Activated CD4-positive, alpha-beta T cell treated with anti-CD3 and anti-CD28 coated beads for 1 hour (primary cell): ENCODE measurements around the gene RANBP3L.
"Not testable (repeated sequence)": the region's sequence is repeated elsewhere in the genome, so short reads cannot be mapped to it uniquely, and the experiment has no call there.

Experiments used
- DNase-seq: peaks from one replicate; pipeline ENCODE4 v3.0.0-alpha.2; 2020

RANBP3L gene, protein sequence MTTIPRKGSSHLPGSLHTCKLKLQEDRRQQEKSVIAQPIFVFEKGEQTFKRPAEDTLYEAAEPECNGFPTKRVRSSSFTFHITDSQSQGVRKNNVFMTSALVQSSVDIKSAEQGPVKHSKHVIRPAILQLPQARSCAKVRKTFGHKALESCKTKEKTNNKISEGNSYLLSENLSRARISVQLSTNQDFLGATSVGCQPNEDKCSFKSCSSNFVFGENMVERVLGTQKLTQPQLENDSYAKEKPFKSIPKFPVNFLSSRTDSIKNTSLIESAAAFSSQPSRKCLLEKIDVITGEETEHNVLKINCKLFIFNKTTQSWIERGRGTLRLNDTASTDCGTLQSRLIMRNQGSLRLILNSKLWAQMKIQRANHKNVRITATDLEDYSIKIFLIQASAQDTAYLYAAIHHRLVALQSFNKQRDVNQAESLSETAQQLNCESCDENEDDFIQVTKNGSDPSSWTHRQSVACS

DNA sequence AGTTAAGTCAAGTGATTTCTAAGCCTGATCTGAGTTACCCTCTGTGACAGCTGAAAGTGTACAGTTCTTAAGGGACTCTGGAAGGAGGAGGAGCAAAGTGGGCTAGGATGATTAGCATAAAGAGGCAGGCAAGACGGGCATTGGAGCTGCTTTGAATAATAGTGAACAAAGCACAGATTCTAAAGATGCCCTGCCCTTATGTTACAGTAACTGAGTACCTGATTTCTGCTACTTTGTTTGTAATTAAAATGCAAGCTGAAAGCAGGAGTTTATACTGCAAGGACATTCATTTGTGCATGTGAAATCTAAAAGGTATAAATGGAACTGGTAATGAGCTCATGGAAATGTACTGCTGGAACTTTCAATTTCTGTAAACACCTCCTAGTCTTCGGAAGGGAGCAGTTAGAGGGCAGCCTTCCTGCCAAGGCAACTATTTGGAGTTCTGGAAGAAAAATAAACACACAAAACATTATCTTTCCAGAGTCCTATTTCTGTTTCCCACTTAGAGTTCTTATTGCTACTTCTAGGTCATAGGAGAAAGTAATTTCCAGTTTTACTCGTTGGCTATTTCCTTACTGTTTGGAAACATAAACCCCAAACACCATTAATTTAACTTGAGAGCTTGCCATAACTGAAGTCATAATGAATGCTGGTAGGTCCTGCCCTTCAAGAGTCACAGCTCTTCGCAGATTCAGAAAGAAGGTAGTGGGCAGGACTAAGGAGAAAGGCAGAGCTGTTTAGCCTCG, at the start of gene RANBP3L:
Gene RANBP3L, minus strand, starts transcription at position 45 of the 746 bp plus-strand sequence. CDS start 486 bp downstream, outside the sequence.
- DNase-seq: no peak

DNA sequence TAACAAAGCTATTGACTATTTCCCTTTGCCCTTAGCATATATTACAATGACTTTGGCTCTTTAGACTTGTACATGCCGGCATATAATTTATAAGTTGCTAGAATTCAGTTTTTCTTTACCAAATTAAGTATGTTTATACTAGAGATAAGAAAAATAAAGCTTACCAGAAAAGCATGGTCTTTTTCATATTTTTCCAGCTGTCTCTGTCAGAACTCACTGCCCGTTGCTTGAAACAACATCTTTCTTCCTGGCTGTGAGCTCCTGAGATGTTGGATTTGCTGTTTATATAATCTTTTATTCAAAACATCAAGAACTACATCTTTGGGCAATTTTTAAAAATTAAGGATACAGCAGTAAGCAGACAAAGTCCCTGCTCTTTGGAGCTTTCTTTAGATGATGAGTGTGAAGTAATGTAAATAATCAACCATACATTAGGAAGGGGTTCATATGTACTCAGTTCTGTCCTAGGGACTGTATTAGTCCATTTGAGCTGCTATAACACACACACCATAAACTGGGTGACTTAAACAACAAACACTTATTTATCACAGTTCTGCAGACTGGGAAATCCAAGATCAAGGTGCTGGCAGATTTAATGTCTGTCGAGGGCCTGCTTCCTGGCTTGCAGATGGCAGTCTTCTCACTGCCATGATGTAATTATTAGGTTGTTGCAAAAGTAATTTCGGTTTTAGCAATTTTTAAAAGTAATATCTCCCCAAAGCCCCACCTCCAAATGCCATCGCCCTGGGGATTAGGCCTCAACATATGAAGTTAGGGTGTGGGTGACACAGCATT, 45.4 kb upstream of the RANBP3L start:
- DNase-seq: no peak

DNA sequence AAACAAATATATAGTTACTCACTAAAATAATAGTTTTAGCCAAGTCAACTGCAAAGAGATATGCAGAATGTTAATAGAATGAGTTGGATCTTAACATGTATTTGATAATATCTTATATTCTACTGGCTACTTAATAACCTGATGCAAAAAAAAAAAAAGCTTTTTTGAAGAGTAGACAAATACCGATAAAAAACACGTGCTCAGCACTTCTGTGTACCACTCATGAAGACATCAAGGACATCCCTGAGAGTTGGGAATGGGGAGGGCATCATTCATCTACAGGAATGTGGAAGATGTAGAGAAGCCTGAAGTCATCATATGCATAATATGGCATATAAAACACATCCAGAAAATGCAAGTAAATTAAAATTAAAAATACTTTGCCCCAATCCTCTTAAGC, 43.2 kb upstream of the RANBP3L start:
- DNase-seq: no peak

DNA sequence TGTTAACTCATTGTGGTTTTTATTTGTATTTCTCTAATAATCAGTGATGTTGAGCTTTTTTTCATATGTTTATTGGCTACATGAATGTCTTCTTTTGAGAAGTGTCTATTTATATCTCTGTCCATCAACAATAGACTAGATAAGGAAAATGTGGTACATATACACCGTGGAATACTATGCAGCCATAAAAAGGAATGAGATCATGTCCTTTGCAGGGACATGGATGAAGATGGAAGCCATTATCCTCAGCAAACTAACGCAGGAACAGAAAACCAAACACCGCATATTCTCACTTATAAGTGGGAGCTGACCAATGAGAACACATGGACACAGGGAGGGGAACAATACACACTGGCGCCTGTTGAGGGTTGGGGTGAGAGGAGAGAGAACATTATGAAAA, 40.0 kb upstream of the RANBP3L start:
- DNase-seq: not testable (repeated sequence)

DNA sequence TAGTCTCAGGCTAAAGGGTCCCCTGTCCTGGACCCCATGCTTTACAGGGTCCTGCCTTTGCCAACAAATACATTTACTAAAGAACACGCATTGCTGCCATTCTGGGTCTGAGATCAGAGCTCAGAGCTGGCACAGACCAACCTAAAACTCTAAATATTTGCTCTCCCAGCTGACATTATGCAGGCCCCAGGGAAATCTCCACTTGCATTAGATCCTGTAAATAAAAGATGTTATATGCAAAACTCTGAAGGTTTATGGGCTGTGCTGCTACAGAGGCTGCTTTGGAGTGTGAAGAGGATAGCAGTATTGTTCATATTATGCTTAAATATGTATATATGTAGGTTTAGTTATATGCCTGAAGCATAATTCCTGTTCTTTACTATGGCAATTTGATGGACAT, 35.9 kb upstream of the RANBP3L start:
- DNase-seq: no peak

DNA sequence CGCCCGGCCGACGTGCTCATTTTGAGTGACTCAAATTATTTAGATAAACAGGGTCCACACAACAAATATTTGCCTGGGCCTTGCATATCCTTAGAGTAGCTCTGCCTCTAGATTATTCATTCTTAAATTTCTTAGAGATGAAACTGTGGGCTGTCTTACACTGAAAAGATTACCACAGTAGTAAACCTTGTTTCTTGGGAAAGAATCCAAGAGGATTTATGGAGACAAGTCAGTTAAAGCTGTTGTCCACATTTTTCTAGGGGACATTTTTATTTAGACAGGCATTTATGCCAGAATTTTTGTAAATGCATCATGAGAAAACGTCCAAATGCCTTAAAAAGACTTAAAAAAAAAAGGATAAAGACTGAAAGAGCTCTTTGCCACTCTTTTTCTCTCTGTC, 32.6 kb upstream of the RANBP3L start:
- DNase-seq: no peak

DNA sequence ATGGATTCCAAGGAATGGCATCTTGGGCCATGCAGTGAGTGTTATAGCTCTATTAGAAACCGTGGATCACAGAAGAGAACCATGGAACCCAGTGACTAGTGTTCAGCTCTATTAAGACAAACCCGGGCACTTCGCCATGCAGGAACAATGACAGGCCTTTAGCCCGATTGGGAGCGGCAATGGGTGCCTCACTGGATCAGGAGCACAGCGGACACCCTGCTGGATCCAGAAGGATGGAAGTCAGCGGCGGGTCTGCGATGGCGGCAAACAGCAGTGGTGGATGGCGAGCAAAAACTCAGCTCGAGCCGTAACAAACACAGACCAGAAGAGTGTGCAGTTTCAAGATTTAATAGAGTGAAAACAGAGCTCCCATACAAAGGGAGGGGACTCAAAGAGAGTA, 31.0 kb upstream of the RANBP3L start:
- not testable (repeated sequence) for DNase-seq

DNA sequence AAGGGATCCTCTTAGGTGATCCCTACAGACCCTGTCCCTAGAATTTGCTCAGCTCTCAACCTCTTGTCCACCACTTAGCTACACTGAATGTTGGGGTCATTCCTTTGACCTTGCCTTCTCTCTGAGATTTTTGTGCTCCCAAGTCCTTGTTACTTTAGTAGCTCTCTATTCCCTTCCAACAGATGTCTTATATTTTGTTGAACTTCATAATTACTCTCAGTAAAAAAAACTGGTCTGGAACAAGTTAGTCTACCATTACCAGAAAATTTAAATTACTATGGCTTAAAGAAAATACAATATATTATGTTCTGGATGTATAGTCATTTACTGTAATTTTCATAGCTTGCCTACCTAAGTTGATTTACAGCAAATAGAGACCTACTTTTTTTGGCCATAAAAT, 23.5 kb upstream of the RANBP3L start:
- DNase-seq: no peak

DNA sequence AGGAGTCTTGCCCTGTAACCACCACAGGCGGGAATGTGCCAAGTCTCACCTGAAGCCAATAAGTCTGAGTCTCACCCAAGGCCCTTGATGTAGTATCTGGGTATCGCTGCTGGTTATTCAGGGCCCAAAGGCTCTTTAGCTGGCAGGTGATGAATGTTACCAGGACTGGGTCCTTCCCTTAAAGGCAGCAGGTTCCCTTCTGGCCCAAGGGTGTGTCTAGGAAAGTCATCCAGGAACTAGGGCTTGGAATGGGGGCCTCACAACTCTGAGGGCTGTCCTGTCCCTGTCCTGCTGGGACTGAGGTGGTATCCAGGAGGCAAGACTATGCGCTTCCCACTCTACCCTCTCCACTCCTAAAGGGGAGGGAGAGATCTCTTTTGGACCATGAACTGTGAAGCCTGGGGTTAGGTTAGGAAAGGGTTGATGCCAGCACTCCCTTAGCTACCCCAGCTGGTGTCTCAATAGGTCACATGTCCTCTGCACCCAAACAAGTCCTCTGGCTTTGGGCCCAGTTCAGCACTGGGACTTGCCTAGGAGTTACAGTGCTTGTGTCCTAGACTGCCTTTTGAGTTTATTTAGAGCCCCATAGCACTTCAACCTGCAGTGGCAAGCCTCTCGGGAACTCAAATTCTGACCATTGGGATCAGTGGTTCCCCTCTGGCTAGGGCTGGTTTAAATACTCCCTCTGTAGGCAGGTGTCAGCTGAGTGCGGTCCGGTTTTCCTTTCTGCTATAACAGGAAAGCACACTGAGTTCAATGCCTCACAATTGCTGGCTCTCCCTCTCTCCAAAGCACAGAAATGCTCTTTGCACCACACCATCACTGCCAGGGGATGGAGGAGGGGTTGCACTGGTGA, 22.5 kb upstream of the RANBP3L start:
- DNase-seq: no peak

DNA sequence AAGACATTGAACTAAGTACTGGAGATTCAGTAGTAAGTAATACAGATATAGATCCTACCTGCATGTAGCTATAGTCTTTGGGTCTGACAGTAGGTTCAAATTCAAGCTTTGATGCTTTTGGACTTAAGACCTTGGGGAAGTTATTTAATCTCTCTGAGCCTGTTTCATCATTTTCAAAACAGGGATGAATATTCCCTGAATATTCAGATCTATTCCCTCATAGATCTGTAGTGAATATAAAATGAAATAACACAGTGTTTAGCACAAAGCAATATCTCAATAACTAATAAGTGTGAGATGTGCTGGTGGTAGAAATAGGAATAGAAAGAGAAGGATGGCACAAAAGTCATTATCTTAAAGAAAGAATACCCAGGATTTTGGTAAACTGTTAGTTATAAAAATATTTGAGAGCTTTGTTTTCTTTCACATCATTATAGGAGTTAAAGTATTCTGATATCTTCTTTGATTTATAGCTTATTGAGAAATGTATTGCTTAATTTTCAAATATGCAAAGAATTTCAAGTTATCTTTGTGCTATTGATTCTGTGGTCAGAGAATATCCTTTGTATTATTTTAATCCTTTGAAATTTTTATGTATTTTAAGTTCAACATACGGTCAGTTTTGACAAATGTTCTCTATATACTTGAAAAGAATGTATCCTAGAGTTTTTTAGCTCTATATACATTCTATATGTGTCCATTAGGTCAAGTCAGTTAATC, 11.4 kb upstream of the RANBP3L start:
- DNase-seq: no peak

DNA sequence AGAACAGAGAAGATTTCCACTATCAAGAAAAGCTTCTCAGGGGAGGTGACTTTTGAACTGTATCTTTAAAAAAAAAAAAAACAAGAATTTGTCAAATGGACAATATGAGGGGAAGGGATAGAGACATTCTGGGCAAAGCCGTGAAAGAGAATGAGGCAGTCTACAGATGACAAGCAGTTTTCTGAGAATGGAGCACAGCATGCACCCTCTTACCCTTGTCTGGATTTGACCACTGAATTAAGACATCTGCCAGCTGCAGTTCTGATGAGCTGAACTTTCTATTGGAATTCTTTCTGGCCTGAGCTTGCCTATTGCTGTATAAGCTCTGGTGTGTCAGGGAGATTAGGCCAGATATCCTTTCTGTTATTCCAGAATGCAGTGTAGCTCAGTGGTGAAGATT, 10.3 kb upstream of the RANBP3L start:
- no peak for DNase-seq

DNA sequence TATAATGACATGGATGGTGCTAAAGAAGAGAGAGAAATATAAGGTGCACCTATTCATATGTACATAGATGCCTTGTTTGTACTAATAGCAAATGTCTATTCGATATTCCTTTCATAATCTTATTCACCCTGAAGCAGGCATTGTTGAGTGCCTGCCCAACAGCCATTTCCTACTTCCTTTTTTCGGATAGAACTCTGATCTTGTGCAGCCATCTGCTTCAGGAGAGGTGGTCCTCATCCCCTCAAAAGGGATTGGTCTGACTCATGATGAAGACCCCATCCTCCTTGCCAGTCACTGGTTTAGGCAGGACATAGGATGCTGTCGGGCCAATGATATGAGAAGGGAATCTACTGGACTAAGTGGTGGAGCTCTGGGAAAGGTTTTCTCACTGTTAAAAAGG, 8.4 kb upstream of the RANBP3L start:
- DNase-seq: no peak

DNA sequence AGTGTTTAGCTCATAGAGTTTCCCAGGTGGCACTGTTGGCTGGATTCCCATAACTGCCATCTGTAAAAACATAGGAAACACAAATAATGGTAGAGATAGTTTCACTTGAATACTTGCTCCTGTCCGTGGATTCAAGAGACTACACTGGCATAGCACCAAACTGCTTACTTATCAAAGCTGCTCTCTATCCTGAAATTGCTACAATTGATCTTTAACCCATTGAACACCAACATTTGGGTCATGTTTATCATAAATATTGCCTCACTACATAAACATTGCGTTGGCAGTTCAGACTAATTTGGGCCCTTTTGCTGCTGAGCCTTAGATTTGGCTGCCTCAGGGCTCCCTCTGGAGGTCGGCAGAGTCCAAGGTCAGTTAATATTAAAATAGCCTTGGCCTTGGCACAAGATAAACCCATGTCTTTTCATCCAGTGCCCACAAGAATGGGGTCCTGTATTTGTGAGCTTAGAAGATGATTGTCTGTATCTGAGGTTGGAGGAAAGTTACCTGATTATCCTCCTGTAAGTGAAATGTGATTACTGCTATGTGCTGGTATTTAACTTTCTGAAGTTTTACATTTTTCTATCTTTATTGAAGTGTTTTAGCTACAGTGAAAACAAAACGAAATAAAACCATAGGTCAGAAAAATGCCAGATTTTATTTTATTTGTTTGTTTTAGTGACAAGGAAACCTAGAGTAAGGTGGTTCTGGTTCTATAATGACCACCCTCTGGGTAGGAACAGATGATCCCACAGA, 4.0 kb upstream of the RANBP3L start:
- no peak for DNase-seq

DNA sequence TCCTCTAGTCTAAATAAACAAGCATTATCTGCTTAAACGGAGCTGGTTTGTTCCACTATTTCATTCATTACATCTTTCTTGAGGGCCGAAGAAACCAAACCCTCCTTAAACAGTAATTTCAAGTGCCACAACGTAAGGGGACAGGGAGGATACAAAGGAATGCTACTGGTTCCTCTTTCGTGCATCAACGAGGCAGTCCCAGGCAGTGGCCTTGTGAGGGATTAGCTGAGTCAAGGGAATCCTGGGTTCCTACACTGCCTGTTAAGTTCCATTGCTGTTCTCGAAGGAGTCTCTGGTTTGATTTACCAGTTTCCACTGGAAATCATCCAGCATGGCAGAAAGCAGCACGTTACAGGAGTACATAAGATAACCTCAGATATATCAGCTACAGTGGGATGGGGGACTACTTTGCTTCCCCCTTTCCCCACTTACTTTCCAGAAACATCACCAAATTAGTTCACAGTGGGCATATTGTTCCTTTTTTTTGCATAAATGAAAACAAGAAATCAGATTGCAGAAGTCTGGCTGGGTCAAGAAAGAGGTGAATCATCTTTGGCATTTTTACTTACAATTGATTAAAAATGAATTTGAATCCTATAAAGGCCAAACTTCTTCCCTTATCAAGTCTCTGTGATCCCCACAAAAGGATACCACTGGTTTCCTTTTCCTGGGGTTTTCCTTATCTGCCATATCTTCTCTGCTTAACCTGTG, 2.5 kb upstream of the RANBP3L start:
- DNase-seq: no peak

DNA sequence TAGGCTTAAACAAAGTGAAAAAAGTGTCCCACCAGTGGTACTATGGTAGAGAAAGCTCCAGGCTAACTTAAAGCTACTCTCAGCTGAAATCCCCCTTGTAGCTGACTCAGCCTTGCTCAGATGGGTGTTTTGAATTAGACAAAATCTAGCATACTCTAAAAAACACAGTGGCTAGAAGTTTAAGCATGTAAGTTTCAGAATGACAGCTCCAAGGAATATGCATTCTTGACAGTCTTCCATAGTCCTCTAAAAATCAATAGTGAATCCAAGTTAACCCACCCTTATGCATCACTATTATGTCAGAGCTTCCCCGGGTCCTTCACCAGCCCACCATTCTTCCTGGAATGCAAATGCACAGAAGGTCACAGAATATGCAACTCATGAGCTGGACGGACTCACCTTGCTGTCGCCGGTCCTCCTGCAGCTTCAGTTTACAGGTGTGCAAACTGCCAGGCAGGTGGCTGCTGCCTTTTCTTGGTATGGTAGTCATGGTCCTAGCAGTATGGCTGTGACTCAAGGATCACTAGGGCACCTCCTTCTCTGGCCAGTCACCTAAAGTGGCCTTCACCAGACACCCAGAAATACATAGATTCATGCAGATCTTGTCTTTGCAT, 668 bp downstream of the RANBP3L start:
- no peak for DNase-seq

DNA sequence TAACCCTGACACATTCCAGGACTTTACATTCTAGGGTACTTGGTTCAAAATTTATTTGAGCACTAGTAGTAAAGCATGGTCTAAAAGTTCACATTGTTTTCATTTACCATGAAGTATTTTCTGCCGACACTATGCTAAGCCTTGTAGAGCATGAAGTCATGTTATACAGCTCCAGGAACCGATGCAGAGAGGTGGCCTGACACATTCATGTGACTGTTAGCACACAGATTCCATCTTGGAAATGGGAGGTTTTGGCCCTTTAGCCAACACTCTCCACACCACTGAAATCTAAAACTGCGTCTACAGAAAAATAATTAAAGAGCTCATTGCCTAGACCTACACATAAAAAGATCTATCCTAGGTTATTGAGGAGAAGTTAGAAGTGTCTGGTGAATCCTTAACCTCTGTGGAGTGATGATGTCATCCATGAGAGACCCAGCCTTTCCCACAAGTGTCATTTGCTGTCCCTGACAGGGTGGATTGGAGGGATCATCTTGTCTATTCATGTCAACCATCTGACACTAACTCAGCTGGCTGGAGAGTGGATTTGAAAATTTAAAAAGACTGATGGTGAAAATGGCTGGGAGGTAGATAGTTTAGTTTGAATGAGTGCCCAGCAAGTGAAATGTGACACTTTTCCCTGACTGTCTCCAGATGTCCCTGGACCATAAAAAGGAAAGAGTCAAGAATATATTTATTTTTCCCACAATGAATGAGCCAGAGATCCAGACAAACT, 1.3 kb downstream of the RANBP3L start:
- DNase-seq: no peak

DNA sequence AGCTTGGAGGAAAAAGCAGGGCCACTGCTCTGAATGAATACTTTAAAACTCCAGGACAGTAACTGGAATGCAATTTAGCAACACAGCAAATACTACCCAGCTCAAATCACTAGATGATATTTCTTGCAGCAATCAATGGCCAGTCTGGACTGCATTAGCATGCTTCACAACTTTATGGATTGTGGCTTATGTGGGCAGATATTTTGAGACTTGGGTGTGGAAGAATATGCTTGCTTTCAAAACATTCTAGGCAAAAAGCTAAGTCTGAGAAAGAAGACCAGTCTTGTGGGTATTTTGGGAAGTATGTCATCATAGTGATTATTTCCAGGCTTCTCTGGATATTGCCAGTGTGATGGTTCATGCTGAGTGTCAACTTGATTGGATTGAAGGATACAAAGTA, 3.1 kb downstream of the RANBP3L start:
- DNase-seq: no peak

DNA sequence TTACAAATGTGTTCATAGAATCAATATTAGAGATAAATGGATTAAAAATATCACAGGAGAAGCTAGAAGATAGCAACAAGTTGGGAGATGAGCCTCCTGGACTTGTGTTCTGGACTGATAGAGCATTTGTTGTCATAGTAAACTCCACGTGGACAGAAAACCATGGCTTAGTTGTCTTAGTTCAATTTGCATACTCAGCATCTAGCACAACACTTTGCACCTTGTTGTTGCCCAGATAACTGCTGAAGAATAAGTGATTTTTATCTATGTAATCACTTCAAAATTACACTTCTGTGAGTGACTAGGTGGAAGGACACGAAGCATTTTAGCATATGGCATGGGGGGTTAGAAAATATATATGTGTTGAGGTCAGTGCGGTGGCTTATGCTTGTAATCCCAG, 4.0 kb downstream of the RANBP3L start:
- DNase-seq: no peak
